Pancreas (tissue), 10 donors: ENCODE results near the gene HSD11B1L. TPM values are rescaled to one million over a fixed set of nuclear protein-coding genes. Genes with fewer than 3 reads are reported as not detected.

Experiments used
- ATAC-seq, 4 donors: fragments of 200-7000 bp; cut with Tn5 transposase; one replicate each; pipeline versions ENCODE4 v1.8.0 to v1.9.1; 2020; ENCODE audit warnings: mild to moderate bottlenecking in 4 of 4, moderate library complexity in 4 of 4
- DNase-seq, 6 donors: peaks; one replicate each; pipeline ENCODE4 v3.0.0-alpha.2; 2020
- FAIRE-seq: peaks from 2 replicates; lab custom pipeline; 2012; peaks lifted over from hg19 to GRCh38; lab: Jason Lieb, UNC
- H3K27ac ChIP-seq, 4 donors: fragments of 200-600 bp; sonication (generic); 1 replicate in 3 of 4; 2 replicates in 1 of 4; pipeline versions ENCODE4 v1.5.0 to v1.8.0; 2020
- H3K27me3 ChIP-seq, 4 donors: fragments of 200-600 bp; one replicate each; pipeline ENCODE4 v1.8.0; 2021
- H3K36me3 ChIP-seq, 3 donors: fragments of 200-600 bp; sonication (generic) in 1 of 3; one replicate each; pipeline versions ENCODE4 v1.5.0 to v1.8.0; 2020 to 2021
- H3K4me1 ChIP-seq, 3 donors: fragments of 200-600 bp; one replicate each; pipeline ENCODE4 v1.8.0; 2021
- H3K4me3 ChIP-seq, 4 donors: fragments of 200-600 bp; sonication (generic) in 2 of 4; one replicate each; pipeline versions ENCODE4 v1.5.0 to v1.8.0; 2020 to 2021
- H3K9me3 ChIP-seq, 4 donors: fragments of 200-600 bp; one replicate each; pipeline ENCODE4 v1.8.0; 2021
- WGBS, 2 donors: extraction: QIAGEN DNeasy Blood & Tissue Kit; methylation state at CpG; one replicate each; pipeline ENCODE4 v1.1.7; 2013; 5-methylcytosine and 5-hydroxymethylcytosine counted together
- intact Hi-C, 3 donors: fragments of 100-400 bp; cut with DNase I; formaldehyde crosslinking; loops; one replicate each; pipeline versions ENCODE4 v1.11.1 to v1.14.2; 2022
- polyA plus RNA-seq, 2 donors: library from polyadenylated mRNA; stranded (reverse); fragments of 200-250 nt; gene quantifications; one replicate each; pipeline ENCODE4 v1.2.3, GENCODE V29; 2013
- total RNA-seq, 6 donors: library from RNA; stranded (reverse); fragmentation: NEBNext Ultra II Directional in 4 of 6; extraction: Animal tissue kit (Norgen Biotek cat#: 25700) in 4 of 6; gene quantifications; one replicate each; pipeline versions ENCODE4 v1.2.1 to v1.2.4, GENCODE V29; 2021 to 2023
- TF ChIP-seq, protein P1 (sequence below), 4 donors: fragments of 200-600 bp; sonication (generic) in 3 of 4; IDR thresholded peaks; one replicate each; pipeline versions ENCODE4 v1.5.0 to v1.8.0; 2021; ENCODE audit warnings: antibody characterized with exemption in 4 of 4
- donor health status: healthy with polysubstance abuse.
- donor health status: DM: no; HTN: no; CAD: no; lungs with moderate emphysema.
- donor health status: DM: no; HTN: no; CAD: no.
- donor health status: control.
- donor health status: control.
- donor health status: Bipolar disorder and iron deficiency.
- donor health status: DM: yes; HTN: yes; CAD: no.
- donor health status: DM: no; HTN: no; CAD: no.
- donor health status: DM: no; HTN: no; CAD: no.
- donor health status: DM: yes; HTN: yes; CAD: no.

HSD11B1L gene
- total and polyA plus RNA-seq, 8 donors = 2.1 to 16.9 (median 3.9) TPM

DNA sequence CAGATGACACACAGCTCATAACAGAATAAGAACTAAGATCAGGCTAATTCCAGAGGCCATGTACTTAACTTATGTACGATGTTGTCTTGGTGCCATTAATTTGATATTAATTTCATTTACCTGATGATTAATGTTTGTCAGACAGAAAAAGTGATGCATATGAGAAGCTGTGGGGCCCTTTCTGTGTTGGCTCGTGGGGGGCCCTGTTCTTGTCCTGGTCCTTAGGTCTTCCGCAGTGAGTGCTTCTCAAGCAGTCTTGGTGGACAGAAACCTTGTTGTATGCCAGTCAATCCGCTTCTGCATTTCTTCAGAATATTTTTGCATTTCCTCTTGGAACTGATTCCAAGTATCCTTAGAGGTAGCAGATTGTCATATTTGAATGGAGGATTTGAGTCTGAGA, 37.8 kb upstream of the HSD11B1L start:
- intact Hi-C loops = no loop called here
- no peak for FAIRE-seq
- H3K9me3 ChIP-seq = no peaks in the 10 kb centered on the region
- H3K4me3 ChIP-seq = no peak overlapping the region
- H3K27me3 ChIP-seq = no peaks in the 10 kb centered on the region
- no peak for DNase-seq
- peaks cover 0 to 9% (median 0%) of the 10 kb centered on the region in 3 donors for H3K4me1 ChIP-seq
- TF ChIP-seq, protein P1, sequence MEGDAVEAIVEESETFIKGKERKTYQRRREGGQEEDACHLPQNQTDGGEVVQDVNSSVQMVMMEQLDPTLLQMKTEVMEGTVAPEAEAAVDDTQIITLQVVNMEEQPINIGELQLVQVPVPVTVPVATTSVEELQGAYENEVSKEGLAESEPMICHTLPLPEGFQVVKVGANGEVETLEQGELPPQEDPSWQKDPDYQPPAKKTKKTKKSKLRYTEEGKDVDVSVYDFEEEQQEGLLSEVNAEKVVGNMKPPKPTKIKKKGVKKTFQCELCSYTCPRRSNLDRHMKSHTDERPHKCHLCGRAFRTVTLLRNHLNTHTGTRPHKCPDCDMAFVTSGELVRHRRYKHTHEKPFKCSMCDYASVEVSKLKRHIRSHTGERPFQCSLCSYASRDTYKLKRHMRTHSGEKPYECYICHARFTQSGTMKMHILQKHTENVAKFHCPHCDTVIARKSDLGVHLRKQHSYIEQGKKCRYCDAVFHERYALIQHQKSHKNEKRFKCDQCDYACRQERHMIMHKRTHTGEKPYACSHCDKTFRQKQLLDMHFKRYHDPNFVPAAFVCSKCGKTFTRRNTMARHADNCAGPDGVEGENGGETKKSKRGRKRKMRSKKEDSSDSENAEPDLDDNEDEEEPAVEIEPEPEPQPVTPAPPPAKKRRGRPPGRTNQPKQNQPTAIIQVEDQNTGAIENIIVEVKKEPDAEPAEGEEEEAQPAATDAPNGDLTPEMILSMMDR (IDR thresholded peaks at IDR 0.05) = no peak
- H3K36me3 ChIP-seq = peaks cover 0 to 35% (median 20%) of the 10 kb centered on the region in 3 donors
- ATAC-seq = no peak
- WGBS, 2 donors = 89 to 92% methylated on average over 4 of the region's 4 CpGs
- H3K27ac ChIP-seq = no peak overlapping the region

DNA sequence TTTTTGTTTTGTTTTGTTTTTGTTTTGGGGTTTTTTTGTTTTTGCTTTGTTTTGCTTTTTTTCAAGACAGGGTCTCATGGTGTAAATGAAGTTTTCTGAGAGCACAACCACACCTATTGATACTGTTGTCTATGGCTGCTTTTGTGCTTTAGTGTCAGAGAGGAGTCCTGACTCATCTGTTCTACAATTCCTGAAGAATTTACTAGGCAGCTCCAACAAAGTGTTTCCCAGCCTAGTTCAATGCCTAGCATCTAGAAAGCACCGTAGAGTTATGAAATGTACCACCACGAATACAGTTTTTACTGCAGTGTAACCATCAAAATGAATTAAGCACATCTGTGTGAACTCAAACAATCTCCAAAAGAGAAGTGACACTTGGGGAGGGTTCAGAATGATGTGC, 36.8 kb upstream of the HSD11B1L start:
- WGBS, 2 donors = 84 to 93% methylated on average over 2 of the region's 2 CpGs
- intact Hi-C loops = no loop called here
- Histone ChIP-seq H3K36me3 (peaks cover 0 to 40% (median 20%) of the 10 kb centered on the region in 3 donors), H3K4me1 (peaks cover 0 to 8% (median 0%) of the 10 kb centered on the region in 3 donors), H3K27me3 (no peaks in the 10 kb centered on the region), H3K9me3 (no peaks in the 10 kb centered on the region), H3K27ac (no peak overlapping the region), H3K4me3 (no peak overlapping the region)
- no peak for FAIRE-seq
- TF ChIP-seq, protein P1 (IDR thresholded peaks at IDR 0.05) = no peak
- DNase-seq = no peak
- ATAC-seq = no peak

DNA sequence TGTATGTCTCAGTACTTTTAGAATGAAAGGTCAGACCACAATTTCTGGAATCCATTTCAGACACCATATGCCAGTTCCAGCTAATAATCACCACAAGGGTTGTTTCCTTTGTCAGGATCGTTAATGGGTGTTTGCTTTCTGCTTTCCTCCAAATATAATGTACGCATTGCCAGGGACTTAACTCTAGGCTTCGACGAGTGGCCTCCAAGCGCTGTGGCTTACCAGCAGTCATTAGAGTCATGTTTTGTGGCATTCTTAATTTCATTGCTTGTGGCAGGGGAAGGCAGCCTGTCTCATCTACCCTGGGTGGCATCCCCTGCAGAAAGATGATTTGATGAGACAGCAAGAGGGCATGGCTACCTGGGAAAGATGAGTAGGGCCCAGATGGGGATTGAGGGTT, 35.4 kb upstream of the HSD11B1L start:
- no peak for FAIRE-seq
- peak in 2 of 4 donors; percentile 38 to 63 for ATAC-seq
- 66 to 75% methylated on average over 5 of the region's 5 CpGs for WGBS, 2 donors
- Histone ChIP-seq H3K27ac (no peak overlapping the region), H3K4me3 (no peak overlapping the region), H3K9me3 (no peaks in the 10 kb centered on the region), H3K4me1 (peaks cover 0 to 8% (median 0%) of the 10 kb centered on the region in 3 donors), H3K27me3 (no peaks in the 10 kb centered on the region), H3K36me3 (peaks cover 0 to 49% (median 27%) of the 10 kb centered on the region in 3 donors)
- intact Hi-C loops = no loop called here
- TF ChIP-seq, protein P1 (IDR thresholded peaks at IDR 0.05) = no peak
- peak in 1 of 6 donors; percentile 4 for DNase-seq

DNA sequence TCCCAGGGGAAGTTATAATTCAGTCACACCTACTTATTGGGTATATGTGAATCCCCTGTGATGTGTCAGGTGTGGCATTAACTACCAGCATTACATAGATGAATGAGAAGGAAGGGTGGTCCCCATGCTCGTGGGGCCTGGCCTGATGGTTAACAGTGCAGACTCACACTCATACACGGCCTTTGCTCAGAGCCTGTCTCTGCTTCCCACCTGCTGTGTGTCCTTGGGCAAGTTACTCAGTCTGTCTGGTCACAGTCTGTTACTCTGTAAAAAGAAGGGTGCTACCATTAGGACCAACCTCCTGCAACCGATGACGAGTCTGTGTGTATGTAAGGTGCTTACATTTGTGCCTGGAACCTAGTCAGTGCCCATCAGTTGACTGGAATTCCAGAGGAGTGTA, 34.1 kb upstream of the HSD11B1L start:
- Histone ChIP-seq H3K36me3 (peaks cover 5 to 62% (median 37%) of the 10 kb centered on the region in 3 donors), H3K4me1 (peaks cover 0 to 8% (median 0%) of the 10 kb centered on the region in 3 donors), H3K27me3 (no peaks in the 10 kb centered on the region), H3K9me3 (no peaks in the 10 kb centered on the region), H3K4me3 (no peak overlapping the region), H3K27ac (no peak overlapping the region)
- FAIRE-seq = no peak
- ATAC-seq = no peak
- DNase-seq = peak in 1 of 6 donors; percentile 5
- intact Hi-C loops = no loop called here
- WGBS, 2 donors = 83 to 87% methylated on average over 4 of the region's 4 CpGs
- TF ChIP-seq, protein P1 (IDR thresholded peaks at IDR 0.05) = no peak

DNA sequence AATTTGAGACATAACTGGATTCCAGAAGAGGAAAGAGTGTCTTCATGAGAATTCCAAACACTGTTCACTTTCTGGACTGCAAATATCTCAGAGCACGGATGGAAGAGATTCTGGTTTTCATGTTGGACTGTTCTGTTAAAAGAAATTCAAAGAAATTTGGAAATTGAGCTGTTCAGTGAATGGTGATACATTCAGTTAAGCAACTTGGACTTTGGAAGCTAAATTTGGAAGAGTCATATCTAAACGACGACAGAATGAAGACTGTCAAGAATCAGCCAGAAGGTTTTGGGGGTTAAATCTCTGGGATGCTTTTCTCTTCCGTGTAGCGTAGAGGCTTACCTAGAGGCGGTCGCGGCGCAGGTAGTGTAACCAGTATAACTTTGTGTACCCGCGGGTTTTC, 32.4 kb upstream of the HSD11B1L start:
- no peak overlapping the region for H3K27ac ChIP-seq
- FAIRE-seq (no peak), ATAC-seq (no peak), DNase-seq (no peak)
- H3K27me3 ChIP-seq = no peaks in the 10 kb centered on the region
- TF ChIP-seq, protein P1 (IDR thresholded peaks at IDR 0.05) = no peak
- intact Hi-C loops = no loop called here
- peaks cover 5 to 80% (median 41%) of the 10 kb centered on the region in 3 donors for H3K36me3 ChIP-seq
- H3K9me3 ChIP-seq = no peaks in the 10 kb centered on the region
- no peak overlapping the region for H3K4me3 ChIP-seq
- no peaks in the 10 kb centered on the region for H3K4me1 ChIP-seq
- 85 to 89% methylated on average over 9 of the region's 11 CpGs for WGBS, 2 donors
